Progenitor cell of endocrine pancreas (in vitro differentiated cells): ENCODE data around the gene CHMP2A. TPM values are rescaled to one million over a fixed set of nuclear protein-coding genes. Genes with fewer than 3 reads are reported as not detected.

Source experiments
- DNase-seq: peaks from one replicate; pipeline ENCODE4 v3.0.0; 2021; ENCODE audit warnings: low spot score; ENCODE audit not compliant: unreplicated experiment
- H3K27ac Mint-ChIP-seq: 2 replicates; pipeline ENCODE4 v1.8.0; 2021; ENCODE audit warnings: mild to moderate bottlenecking, moderate library complexity, mixed read lengths
- H3K27me3 Mint-ChIP-seq: 2 replicates; pipeline ENCODE4 v1.8.0; 2021; ENCODE audit warnings: mixed read lengths
- H3K36me3 Mint-ChIP-seq: 2 replicates; pipeline ENCODE4 v1.8.0; 2022; ENCODE audit warnings: mixed read lengths; ENCODE audit not compliant: insufficient read depth
- H3K4me1 Mint-ChIP-seq: 2 replicates; pipeline ENCODE4 v1.8.0; 2021; ENCODE audit warnings: low read depth, mixed read lengths
- H3K4me3 Mint-ChIP-seq: 2 replicates; pipeline ENCODE4 v1.8.0; 2021; ENCODE audit warnings: low read depth, mild to moderate bottlenecking, moderate library complexity, mixed read lengths
- H3K9me3 Mint-ChIP-seq: 2 replicates; pipeline ENCODE4 v1.8.0; 2021; ENCODE audit warnings: low read depth, mixed read lengths
- CTCF ChIP-seq: fragments of 200-600 bp; sonication (generic); IDR thresholded peaks from one replicate; pipeline ENCODE4 v1.5.0; 2021; ENCODE audit warnings: antibody characterized with exemption, mild to moderate bottlenecking; ENCODE audit not compliant: unreplicated experiment
- total RNA-seq: library from RNA; stranded (reverse); gene quantifications from 2 replicates; pipeline ENCODE4 v1.2.1, GENCODE V29; 2021

CHMP2A gene
- total RNA-seq, 1 donor from 2014 or later = 81.5 TPM

GRCh38 chr19:58538257-58539168 lies 16.4 kb downstream of the CHMP2A start:
- TF ChIP-seq CTCF = no peak
- Mint-ChIP-seq H3K27me3 (peaks cover 10% of the 10 kb centered on the region), H3K4me3 (peak overlapping the region; percentile 77), H3K4me1 (peaks cover 5% of the 10 kb centered on the region), H3K36me3 (no peaks in the 10 kb centered on the region), H3K9me3 (no peaks in the 10 kb centered on the region), H3K27ac (peak overlapping the region; percentile 99)
- peak; percentile 73 for DNase-seq

- Mint-ChIP-seq H3K9me3 (no peaks in the 10 kb centered on the region), H3K27ac (peak overlapping the region; percentile 99), H3K27me3 (peaks cover 5% of the 10 kb centered on the region), H3K4me1 (peaks cover 4% of the 10 kb centered on the region), H3K4me3 (peak overlapping the region; percentile 77), H3K36me3 (no peaks in the 10 kb centered on the region)
- no peak for DNase-seq
- TF ChIP-seq CTCF = no peak
Measured at GRCh38 chr19:58536852-58537798, 17.8 kb downstream of the CHMP2A start.

- no peak overlapping the region for H3K4me3 Mint-ChIP-seq
- peaks cover 4% of the 10 kb centered on the region for H3K4me1 Mint-ChIP-seq
- H3K27ac Mint-ChIP-seq = no peak overlapping the region
- no peaks in the 10 kb centered on the region for H3K36me3 Mint-ChIP-seq
- H3K27me3 Mint-ChIP-seq = peaks cover 8% of the 10 kb centered on the region
- no peak for DNase-seq
- no peaks in the 10 kb centered on the region for H3K9me3 Mint-ChIP-seq
- no peak for TF ChIP-seq CTCF
Measured at GRCh38 chr19:58535857-58536256, 19.0 kb downstream of the CHMP2A start.

GRCh38 chr19:58531034-58531840 lies 23.7 kb downstream of the CHMP2A start:
- Mint-ChIP-seq H3K27ac (no peak overlapping the region), H3K9me3 (no peaks in the 10 kb centered on the region), H3K36me3 (no peaks in the 10 kb centered on the region), H3K27me3 (peaks cover 5% of the 10 kb centered on the region), H3K4me3 (no peak overlapping the region), H3K4me1 (no peaks in the 10 kb centered on the region)
- TF ChIP-seq CTCF = no peak
- no peak for DNase-seq
